LNCAP (cell line): ENCODE measurements around the gene GNB2.

Experiments used
- TF ChIP-seq, protein P1 (sequence below): fragments of 450-650 bp; IDR thresholded peaks from 2 replicates; pipeline ENCODE4 v1.5.1; 2017; ENCODE audit warnings: mild to moderate bottlenecking

The GNB2 gene

DNA sequence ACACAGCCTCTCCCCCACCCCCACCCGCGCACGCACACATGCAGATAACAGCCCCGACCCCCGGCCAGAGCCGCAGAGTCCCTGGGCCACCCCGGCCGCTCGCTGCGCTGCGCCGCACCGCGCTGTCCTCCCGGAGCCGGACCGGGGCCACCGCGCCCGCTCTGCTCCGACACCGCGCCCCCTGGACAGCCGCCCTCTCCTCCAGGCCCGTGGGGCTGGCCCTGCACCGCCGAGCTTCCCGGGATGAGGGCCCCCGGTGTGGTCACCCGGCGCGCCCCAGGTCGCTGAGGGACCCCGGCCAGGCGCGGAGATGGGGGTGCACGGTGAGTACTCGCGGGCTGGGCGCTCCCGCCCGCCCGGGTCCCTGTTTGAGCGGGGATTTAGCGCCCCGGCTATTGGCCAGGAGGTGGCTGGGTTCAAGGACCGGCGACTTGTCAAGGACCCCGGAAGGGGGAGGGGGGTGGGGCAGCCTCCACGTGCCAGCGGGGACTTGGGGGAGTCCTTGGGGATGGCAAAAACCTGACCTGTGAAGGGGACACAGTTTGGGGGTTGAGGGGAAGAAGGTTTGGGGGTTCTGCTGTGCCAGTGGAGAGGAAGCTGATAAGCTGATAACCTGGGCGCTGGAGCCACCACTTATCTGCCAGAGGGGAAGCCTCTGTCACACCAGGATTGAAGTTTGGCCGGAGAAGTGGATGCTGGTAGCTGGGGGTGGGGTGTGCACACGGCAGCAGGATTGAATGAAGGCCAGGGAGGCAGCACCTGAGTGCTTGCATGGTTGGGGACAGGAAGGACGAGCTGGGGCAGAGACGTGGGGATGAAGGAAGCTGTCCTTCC is 47.3 kb downstream of the GNB2 start:
- TF ChIP-seq, protein P1, sequence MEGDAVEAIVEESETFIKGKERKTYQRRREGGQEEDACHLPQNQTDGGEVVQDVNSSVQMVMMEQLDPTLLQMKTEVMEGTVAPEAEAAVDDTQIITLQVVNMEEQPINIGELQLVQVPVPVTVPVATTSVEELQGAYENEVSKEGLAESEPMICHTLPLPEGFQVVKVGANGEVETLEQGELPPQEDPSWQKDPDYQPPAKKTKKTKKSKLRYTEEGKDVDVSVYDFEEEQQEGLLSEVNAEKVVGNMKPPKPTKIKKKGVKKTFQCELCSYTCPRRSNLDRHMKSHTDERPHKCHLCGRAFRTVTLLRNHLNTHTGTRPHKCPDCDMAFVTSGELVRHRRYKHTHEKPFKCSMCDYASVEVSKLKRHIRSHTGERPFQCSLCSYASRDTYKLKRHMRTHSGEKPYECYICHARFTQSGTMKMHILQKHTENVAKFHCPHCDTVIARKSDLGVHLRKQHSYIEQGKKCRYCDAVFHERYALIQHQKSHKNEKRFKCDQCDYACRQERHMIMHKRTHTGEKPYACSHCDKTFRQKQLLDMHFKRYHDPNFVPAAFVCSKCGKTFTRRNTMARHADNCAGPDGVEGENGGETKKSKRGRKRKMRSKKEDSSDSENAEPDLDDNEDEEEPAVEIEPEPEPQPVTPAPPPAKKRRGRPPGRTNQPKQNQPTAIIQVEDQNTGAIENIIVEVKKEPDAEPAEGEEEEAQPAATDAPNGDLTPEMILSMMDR = no peak

DNA sequence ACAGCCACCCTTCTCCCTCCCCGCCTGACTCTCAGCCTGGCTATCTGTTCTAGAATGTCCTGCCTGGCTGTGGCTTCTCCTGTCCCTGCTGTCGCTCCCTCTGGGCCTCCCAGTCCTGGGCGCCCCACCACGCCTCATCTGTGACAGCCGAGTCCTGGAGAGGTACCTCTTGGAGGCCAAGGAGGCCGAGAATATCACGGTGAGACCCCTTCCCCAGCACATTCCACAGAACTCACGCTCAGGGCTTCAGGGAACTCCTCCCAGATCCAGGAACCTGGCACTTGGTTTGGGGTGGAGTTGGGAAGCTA is 47.9 kb downstream of the GNB2 start:
- TF ChIP-seq, protein P1 = no peak

DNA sequence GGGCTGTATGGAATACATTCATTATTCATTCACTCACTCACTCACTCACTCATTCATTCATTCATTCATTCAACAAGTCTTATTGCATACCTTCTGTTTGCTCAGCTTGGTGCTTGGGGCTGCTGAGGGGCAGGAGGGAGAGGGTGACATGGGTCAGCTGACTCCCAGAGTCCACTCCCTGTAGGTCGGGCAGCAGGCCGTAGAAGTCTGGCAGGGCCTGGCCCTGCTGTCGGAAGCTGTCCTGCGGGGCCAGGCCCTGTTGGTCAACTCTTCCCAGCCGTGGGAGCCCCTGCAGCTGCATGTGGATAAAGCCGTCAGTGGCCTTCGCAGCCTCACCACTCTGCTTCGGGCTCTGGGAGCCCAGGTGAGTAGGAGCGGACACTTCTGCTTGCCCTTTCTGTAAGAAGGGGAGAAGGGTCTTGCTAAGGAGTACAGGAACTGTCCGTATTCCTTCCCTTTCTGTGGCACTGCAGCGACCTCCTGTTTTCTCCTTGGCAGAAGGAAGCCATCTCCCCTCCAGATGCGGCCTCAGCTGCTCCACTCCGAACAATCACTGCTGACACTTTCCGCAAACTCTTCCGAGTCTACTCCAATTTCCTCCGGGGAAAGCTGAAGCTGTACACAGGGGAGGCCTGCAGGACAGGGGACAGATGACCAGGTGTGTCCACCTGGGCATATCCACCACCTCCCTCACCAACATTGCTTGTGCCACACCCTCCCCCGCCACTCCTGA is 49.1 kb downstream of the GNB2 start:
- TF ChIP-seq, protein P1 = no peak

DNA sequence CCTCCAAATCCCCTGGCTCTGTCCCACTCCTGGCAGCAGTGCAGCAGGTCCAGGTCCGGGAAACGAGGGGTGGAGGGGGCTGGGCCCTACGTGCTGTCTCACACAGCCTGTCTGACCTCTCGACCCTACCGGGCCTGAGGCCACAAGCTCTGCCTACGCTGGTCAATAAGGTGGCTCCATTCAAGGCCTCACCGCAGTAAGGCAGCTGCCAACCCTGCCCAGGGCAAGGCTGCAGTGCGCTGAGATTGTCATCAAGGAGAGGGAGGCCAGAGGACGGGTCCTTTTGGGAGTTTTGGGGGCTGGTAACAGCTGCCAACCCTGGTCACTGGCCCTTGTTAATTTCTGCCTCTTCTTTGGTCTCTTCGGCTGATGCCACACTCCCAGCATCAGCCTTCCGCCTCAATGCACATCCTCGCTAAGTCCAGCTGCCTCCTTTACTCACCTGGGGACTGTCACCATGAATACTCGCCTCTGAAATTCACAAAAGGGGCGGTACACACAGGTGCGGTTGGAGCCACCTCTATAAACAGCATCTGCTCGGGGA is 50.3 kb downstream of the GNB2 start:
- TF ChIP-seq, protein P1 = no peak

DNA sequence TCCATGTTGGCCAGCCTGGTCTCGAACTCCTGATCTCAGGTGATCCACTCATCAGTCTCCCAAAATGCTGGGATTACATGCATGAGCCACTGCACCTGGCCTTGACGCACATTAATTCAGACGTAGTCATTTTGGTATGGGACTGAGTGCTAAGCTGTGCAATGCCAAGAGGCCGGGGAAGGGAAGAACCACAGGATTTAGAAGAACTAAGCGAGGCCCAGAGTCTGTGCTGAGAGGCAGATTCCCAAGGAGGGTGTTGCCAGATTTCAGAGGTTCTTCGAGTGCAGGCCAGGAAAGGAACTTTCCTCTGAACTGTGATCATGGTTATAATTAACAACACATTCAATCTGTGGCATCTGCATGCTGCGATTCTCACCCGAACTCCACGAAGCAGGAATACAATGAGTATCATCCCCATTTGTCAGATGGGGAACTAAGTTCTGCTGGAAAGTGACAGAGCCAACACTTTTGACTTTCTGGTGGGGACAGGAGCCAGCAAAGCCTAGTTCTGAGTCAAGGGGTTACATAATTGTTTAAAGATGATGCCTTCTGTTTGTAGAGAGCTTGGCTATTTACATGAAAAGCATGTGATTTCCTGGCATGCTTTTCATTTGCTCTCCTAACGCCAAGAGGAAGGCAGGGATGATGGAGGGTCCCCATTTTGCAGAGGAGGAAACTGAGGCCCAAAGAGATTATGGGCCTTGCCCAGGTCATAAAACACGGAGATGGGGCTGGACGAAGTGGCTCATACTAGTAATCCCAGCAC is 53.6 kb downstream of the GNB2 start:
- TF ChIP-seq, protein P1 = no peak

DNA sequence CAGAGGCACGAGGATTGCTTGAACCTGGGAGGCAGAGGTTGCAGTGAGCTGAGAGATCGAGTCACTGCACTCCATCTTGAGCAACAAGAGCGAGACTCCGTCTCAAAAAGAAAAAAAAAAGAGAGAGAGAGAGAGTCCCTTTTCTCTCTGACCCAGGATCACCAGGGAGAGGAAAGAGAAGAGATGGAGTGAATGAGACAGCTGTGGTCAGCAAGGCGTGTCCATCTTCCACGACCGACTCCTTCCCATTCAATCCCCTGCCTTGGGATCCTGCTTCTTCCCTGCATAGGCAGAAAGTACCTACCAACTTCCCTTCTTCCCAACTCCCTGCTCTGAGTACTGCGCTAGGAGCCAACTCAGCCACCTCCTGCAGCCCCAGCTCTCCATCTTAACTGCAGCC is 54.7 kb downstream of the GNB2 start:
- TF ChIP-seq, protein P1 = no peak
